B cell (primary cell): ENCODE data around the gene CFD.

Experiments
- EZH2 ChIP-seq: IDR thresholded peaks from 2 replicates; pipeline ENCODE4 v1.6.1; 2012; ENCODE audit warnings: borderline replicate concordance, low read depth, mild to moderate bottlenecking, moderate library complexity, low read length; ENCODE audit not compliant: insufficient read depth, poor library complexity, severe bottlenecking
- TF ChIP-seq, protein P1 (sequence below): fragments of 200-600 bp; IDR thresholded peaks from one replicate; pipeline ENCODE4 v1.8.0; 2022; ENCODE audit warnings: antibody characterized with exemption, mild to moderate bottlenecking

DNA sequence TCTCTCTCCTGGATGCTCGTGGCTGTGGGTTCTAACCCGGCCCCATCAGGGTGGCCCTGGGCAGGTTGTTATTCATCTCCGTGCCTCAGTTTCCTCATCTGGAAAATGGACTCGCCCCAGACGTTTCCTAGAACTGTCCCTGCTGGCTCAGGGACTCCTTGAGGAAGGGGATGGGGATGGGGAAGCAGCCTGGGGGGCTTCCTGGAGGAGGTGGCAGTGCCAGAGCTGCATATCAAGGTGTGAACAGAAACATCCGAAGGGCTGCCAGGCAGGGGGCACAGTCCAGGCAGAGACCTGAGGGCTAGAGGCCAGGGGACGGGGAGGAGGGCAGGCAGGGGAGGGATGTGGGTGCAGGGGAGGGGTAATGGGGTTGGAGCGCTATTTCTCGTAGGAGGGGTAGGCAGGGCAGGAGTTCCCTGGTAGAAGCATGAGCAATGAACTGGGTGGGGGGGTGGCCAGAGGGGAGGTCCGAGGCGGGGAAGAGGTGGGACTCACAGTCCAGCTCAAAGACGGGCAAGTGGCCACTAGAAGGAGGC lies 11.0 kb upstream of the CFD start:
- TF ChIP-seq, protein P1, sequence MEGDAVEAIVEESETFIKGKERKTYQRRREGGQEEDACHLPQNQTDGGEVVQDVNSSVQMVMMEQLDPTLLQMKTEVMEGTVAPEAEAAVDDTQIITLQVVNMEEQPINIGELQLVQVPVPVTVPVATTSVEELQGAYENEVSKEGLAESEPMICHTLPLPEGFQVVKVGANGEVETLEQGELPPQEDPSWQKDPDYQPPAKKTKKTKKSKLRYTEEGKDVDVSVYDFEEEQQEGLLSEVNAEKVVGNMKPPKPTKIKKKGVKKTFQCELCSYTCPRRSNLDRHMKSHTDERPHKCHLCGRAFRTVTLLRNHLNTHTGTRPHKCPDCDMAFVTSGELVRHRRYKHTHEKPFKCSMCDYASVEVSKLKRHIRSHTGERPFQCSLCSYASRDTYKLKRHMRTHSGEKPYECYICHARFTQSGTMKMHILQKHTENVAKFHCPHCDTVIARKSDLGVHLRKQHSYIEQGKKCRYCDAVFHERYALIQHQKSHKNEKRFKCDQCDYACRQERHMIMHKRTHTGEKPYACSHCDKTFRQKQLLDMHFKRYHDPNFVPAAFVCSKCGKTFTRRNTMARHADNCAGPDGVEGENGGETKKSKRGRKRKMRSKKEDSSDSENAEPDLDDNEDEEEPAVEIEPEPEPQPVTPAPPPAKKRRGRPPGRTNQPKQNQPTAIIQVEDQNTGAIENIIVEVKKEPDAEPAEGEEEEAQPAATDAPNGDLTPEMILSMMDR: no peak
- TF ChIP-seq EZH2: no peak
